ENCODE measurements around the gene NME2.

DNA sequence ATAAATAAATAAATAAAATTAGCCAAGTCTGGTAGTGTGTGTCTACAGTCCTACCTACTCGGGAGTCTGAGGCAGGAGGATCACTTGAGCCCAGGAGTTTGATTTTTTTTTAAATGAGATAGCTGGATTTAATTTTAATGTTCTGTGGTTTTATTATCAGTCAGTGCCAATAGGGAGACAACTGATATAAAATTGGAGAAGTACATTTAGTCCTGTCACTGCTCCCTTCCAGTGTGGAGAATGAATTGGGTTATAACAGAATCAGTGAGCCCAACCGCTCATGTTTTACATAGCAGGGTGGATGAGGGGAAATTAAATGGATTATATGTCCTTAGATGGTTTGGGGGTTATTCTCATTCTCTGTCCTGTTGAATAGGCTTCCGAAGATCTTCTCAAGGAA lies 6.6 kb upstream of the NME2 start:
- TF ChIP-seq EZH2phosphoT487 (conservative IDR thresholded peaks at IDR 0.05; ENCODE audit: low read length), result no peak
- TF ChIP-seq, protein P1, sequence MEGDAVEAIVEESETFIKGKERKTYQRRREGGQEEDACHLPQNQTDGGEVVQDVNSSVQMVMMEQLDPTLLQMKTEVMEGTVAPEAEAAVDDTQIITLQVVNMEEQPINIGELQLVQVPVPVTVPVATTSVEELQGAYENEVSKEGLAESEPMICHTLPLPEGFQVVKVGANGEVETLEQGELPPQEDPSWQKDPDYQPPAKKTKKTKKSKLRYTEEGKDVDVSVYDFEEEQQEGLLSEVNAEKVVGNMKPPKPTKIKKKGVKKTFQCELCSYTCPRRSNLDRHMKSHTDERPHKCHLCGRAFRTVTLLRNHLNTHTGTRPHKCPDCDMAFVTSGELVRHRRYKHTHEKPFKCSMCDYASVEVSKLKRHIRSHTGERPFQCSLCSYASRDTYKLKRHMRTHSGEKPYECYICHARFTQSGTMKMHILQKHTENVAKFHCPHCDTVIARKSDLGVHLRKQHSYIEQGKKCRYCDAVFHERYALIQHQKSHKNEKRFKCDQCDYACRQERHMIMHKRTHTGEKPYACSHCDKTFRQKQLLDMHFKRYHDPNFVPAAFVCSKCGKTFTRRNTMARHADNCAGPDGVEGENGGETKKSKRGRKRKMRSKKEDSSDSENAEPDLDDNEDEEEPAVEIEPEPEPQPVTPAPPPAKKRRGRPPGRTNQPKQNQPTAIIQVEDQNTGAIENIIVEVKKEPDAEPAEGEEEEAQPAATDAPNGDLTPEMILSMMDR (IDR thresholded peaks at IDR 0.05; ENCODE audit: insufficient read depth, low read length, poor library complexity, severe bottlenecking), result no peak
